ENCODE measurements around the gene PNMA5. TPM values are rescaled to one million over a fixed set of nuclear protein-coding genes. Genes with fewer than 3 reads are reported as not detected.

PNMA5 gene
- total RNA-seq, 1 donor from 2014 or later, result not detected

- H3K4me3 Mint-ChIP-seq (ENCODE audit: unreplicated experiment), result peak overlapping the region; percentile 34
- no peaks in the 10 kb centered on the region for H3K36me3 Mint-ChIP-seq (ENCODE audit: unreplicated experiment)
- no peaks in the 10 kb centered on the region for H3K4me1 Mint-ChIP-seq (ENCODE audit: low read depth, unreplicated experiment)
- no peak for DNase-seq
- H3K27ac Mint-ChIP-seq (ENCODE audit: unreplicated experiment), result no peak overlapping the region
- no peak for TF ChIP-seq CTCF (IDR thresholded peaks at IDR 0.05; ENCODE audit: partially characterized antibody, unreplicated experiment)
- no peaks in the 10 kb centered on the region for H3K9me3 Mint-ChIP-seq (ENCODE audit: unreplicated experiment)
- no peaks in the 10 kb centered on the region for H3K27me3 Mint-ChIP-seq (ENCODE audit: unreplicated experiment)
Observed at GRCh38 chrX:152942077-152942442, 51.9 kb downstream of the PNMA5 start.

DNA sequence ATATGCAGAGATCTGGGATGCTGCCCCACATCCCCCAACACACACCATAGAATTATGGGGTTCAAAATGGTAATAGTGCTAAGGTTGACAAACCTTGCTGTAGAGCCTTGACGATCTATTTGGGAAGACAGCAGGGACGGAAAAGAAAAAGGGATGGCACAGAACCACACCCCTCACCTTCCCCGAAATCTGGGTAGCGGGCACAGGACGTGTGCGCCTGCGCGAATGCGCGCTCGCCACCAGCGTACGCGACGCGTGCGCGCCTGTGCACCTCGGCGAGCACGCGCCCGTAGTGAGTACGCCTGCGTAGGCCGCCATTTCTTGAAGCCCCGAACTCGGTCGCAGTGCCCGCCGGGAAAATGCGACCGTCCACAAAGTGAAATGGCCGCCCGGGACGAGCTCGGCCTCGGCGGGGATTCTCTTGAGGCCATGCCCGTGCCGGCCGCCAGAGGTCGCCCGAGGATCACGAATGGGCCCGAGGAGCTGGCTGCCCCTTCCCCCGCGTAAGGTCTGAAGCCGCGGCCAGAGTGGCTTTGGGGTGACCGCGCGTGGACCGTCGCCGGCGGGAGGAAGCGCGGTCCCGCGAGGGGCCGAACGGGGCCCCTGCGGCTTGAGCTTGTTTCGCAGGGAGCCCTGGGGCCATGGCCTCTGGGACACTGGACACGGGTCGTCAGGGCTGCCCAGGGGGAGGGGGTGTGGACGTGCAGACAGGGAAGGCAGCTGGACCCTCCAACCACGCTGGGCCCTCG is 52.4 kb downstream of the PNMA5 start:
- H3K4me3 Mint-ChIP-seq (ENCODE audit: unreplicated experiment), result peak overlapping the region; percentile 92
- H3K27me3 Mint-ChIP-seq (ENCODE audit: unreplicated experiment), result no peaks in the 10 kb centered on the region
- no peaks in the 10 kb centered on the region for H3K4me1 Mint-ChIP-seq (ENCODE audit: low read depth, unreplicated experiment)
- TF ChIP-seq CTCF (IDR thresholded peaks at IDR 0.05; ENCODE audit: partially characterized antibody, unreplicated experiment), result peak; percentile 85
- DNase-seq, result peak; percentile 87
- no peaks in the 10 kb centered on the region for H3K9me3 Mint-ChIP-seq (ENCODE audit: unreplicated experiment)
- H3K36me3 Mint-ChIP-seq (ENCODE audit: unreplicated experiment), result no peaks in the 10 kb centered on the region
- no peak overlapping the region for H3K27ac Mint-ChIP-seq (ENCODE audit: unreplicated experiment)

Other genes starting within 250 kb of the PNMA5 start
- 2.7 TPM for gene MAGEA2, start 240.3 kb downstream of the PNMA5 start, total RNA-seq (ENCODE audit: unreplicated experiment)
- 7.4 TPM for gene CSAG3, start 234.9 kb downstream of the PNMA5 start, total RNA-seq (ENCODE audit: unreplicated experiment)
- 0.32 TPM for gene MAGEA6, start 224.4 kb downstream of the PNMA5 start, total RNA-seq (ENCODE audit: unreplicated experiment)
- 23.6 TPM for gene CETN2, start 163.4 kb downstream of the PNMA5 start, total RNA-seq (ENCODE audit: unreplicated experiment)
- gene NSDHL, start 163.1 kb downstream of the PNMA5 start, total RNA-seq (ENCODE audit: unreplicated experiment), result 36.1 TPM
- gene ZNF185, start 96.0 kb downstream of the PNMA5 start, total RNA-seq (ENCODE audit: unreplicated experiment), result 1.1 TPM
- gene PNMA3, start 62.4 kb upstream of the PNMA5 start, total RNA-seq (ENCODE audit: unreplicated experiment), result 7.8 TPM
- gene PNMA6A, start 78.3 kb upstream of the PNMA5 start, total RNA-seq (ENCODE audit: unreplicated experiment), result 14.0 TPM
- not detected for gene MAGEA1, start 185.2 kb upstream of the PNMA5 start, total RNA-seq (ENCODE audit: unreplicated experiment)